GM15510 (cell line): ENCODE results near the gene GFI1B.

Experiments used
- POLR2A ChIP-seq: IDR thresholded peaks from 3 replicates; pipeline ENCODE4 v1.6.1; 2011; ENCODE audit warnings: borderline replicate concordance; ENCODE audit not compliant: insufficient read length; ENCODE audit errors: extremely low read depth

The GFI1B gene

GRCh38 chr9:132997591-132997990, 19.1 kb downstream of the GFI1B start:
- TF ChIP-seq POLR2A = no peak

- no peak for TF ChIP-seq POLR2A
These were observed 20.5 kb downstream of the GFI1B start for GRCh38 chr9:132998831-132999635.

GRCh38 chr9:133002147-133003070, 23.9 kb downstream of the GFI1B start:
- TF ChIP-seq POLR2A = no peak

- TF ChIP-seq POLR2A = no peak
These were observed 24.6 kb downstream of the GFI1B start for GRCh38 chr9:133003071-133003461.

GRCh38 chr9:133003671-133004090, 25.2 kb downstream of the GFI1B start:
- no peak for TF ChIP-seq POLR2A

- no peak for TF ChIP-seq POLR2A
These were observed 25.9 kb downstream of the GFI1B start for GRCh38 chr9:133004091-133004998.

GRCh38 chr9:133004999-133005760, 26.7 kb downstream of the GFI1B start:
- no peak for TF ChIP-seq POLR2A

GRCh38 chr9:133005957-133006356, 27.5 kb downstream of the GFI1B start:
- no peak for TF ChIP-seq POLR2A

GRCh38 chr9:133006731-133007352, 28.3 kb downstream of the GFI1B start:
- TF ChIP-seq POLR2A = no peak

- TF ChIP-seq POLR2A = no peak
These were observed 29.9 kb downstream of the GFI1B start for GRCh38 chr9:133008406-133008805.

- TF ChIP-seq POLR2A = no peak
These were observed 30.3 kb downstream of the GFI1B start for GRCh38 chr9:133008824-133009223.

- TF ChIP-seq POLR2A = no peak
These were observed 31.6 kb downstream of the GFI1B start for GRCh38 chr9:133009906-133010582.

GRCh38 chr9:133014696-133015095, 36.2 kb downstream of the GFI1B start:
- no peak for TF ChIP-seq POLR2A
